BLaER1 treated with 17β-estradiol and CSF1 and Interleukin-3, amounts not matched to agents 10 nM and 100 nM (cell line): ENCODE data around the gene LRRC56.
A peak's percentile ranks its signal among the peaks of the same experiment; 100 is the strongest.

ENCODE experiments used
- H3K27ac ChIP-seq, 11 experiments: shearing (Covaris generic); formaldehyde crosslinking; 2 replicates each; pipeline ENCODE4 v1.8.1; 2022
- H3K27me3 ChIP-seq, 11 experiments: shearing (Covaris generic); formaldehyde crosslinking; 2 replicates each; pipeline ENCODE4 v1.8.1; 2022
- H3K36me3 ChIP-seq, 11 experiments: shearing (Covaris generic); formaldehyde crosslinking; 2 replicates each; pipeline ENCODE4 v1.8.1; 2022
- H3K4me1 ChIP-seq, 10 experiments: shearing (Covaris generic); formaldehyde crosslinking; 2 replicates each; pipeline ENCODE4 v1.8.1; 2022
- H3K4me2 ChIP-seq, 11 experiments: shearing (Covaris generic); formaldehyde crosslinking; 2 replicates each; pipeline ENCODE4 v1.8.1; 2022
- H3K4me3 ChIP-seq, 10 experiments: shearing (Covaris generic); formaldehyde crosslinking; 2 replicates each; pipeline ENCODE4 v1.8.1; 2022
- H3K9ac ChIP-seq, 11 experiments: shearing (Covaris generic); formaldehyde crosslinking; 2 replicates each; pipeline ENCODE4 v1.8.1; 2022
- H3K9me3 ChIP-seq, 11 experiments: shearing (Covaris generic); formaldehyde crosslinking; replicated peaks in 1 of 11; 2 replicates each; pipeline ENCODE4 v1.8.1; 2022
- H4K20me1 ChIP-seq, 11 experiments: shearing (Covaris generic); formaldehyde crosslinking; 2 replicates each; pipeline ENCODE4 v1.8.1; 2022
- Cebpa-rat ChIP-seq, 11 experiments: shearing (Covaris generic); IDR thresholded peaks; 2 replicates each; pipeline ENCODE4 v1.8.1; 2022

Gene LRRC56

DNA sequence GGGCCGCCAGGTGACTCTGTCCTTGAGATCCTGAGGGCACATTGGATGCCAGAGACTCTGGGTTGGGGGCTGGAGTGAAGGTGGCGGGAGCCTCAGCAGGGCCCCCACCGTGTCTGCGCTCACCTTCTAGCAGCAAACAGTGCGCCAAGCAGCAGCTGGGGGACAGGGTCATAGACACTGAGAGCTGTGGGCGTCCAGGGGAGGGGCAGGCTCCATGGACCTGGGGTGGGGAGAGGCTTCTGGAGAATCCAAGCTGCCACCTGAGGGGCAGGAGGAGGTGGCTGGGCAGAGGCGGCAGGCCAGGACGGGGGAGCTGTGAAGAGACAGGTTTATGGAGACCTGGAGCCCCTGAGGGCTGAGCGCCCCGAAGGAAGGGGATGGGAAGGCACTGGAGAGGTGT is 47.0 kb downstream of the LRRC56 start:
- H3K4me2 ChIP-seq: no peak overlapping the region
- peaks cover 0 to 44% (median 20%) of the 10 kb centered on the region in 10 experiments; a peak in 15 of 20 replicates for H3K4me1 ChIP-seq
- no peaks in the 10 kb centered on the region for H3K9me3 ChIP-seq
- H4K20me1 ChIP-seq: peaks cover 89 to 100% (median 99%) of the 10 kb centered on the region in 11 experiments
- no peak overlapping the region for H3K27ac ChIP-seq
- no peak overlapping the region for H3K9ac ChIP-seq
- H3K36me3 ChIP-seq: peaks cover 71 to 98% (median 89%) of the 10 kb centered on the region in 11 experiments
- H3K27me3 ChIP-seq: no peaks in the 10 kb centered on the region
- H3K4me3 ChIP-seq: no peak overlapping the region
- TF ChIP-seq Cebpa-rat (IDR thresholded peaks at IDR 0.05): no peak

DNA sequence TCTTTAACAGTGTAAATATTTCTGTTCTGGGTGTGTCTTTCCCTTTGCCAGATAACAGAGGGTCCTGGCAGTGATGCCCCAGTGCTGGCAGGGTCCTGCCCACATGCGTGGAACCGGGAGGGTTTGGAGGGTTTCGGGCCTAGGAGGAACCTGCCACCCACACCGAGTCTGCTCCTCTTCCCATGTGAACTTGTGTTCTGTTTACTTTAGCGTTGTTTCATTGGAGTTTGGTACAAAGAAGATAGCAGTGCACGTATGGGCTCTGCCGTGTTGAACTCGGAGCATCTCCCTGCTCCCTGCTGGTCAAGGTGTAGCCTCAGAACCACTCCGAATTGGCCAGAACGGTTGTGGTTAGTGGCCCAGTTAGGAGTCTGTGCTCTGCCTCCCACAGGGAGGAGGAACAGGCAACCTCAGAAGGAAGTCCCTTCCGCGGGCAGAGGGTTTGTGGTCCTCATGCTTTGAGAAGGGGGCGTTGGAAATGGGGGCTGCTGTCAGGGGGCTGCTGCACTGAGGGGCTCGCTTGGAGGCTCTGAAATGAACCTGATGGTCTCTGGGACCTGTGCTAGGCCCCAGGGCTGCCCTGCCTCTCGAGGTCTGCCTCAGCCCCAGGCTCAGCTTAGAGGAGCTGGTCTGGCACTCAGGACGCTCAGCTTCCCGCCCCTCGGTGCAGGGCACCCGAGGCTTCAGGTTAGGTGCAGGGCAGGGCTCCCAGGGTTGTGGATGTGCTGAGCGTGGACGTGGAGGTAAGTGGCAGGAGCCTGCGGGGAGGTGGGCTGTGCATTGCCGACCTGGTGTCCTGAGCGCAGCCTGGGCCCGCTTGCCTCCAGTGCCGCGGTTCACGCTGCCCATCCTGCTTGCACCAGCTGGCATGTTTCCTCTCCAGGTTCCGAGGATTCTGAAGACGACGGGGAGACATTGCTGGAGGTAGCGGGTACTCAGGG is 49.3 kb downstream of the LRRC56 start:
- Histone ChIP-seq H3K4me3 (no peak overlapping the region), H3K9ac (peak overlapping the region in 4 of 11 experiments; percentile 29 to 51 (median 42); a peak in 7 of 22 replicates), H4K20me1 (peaks cover 86 to 100% (median 99%) of the 10 kb centered on the region in 11 experiments), H3K36me3 (peaks cover 89 to 100% (median 98%) of the 10 kb centered on the region in 11 experiments), H3K9me3 (no peaks in the 10 kb centered on the region), H3K4me2 (peak overlapping the region in 3 of 11 experiments; percentile 50 to 60 (median 55); a peak in 6 of 22 replicates), H3K27me3 (no peaks in the 10 kb centered on the region), H3K27ac (peak overlapping the region in 1 of 11 experiments; percentile 64; a peak in 1 of 22 replicates), H3K4me1 (peaks cover 0 to 32% (median 7%) of the 10 kb centered on the region in 10 experiments; a peak in 11 of 20 replicates)
- no peak for TF ChIP-seq Cebpa-rat (IDR thresholded peaks at IDR 0.05)

DNA sequence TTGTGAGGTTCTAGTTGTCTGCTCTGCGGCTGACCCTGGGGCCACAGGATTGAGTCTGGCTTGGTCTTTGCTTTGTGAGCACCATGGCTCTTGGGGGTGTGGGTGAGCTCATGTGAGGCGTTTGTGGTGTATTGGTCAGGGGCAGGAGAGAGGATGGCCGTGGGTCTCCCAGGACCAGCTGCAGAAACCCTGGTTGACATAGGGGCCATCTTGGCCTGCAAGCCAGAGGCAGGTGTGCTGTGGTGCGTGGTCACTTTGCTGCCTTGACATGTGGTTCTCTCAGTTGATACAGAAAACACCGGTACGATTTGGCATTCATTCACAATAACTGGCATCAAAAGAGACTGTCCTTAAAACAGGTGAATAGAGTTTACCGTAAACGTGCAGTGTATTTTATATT is 50.2 kb downstream of the LRRC56 start:
- Histone ChIP-seq H4K20me1 (peaks cover 77 to 100% (median 96%) of the 10 kb centered on the region in 11 experiments), H3K27me3 (no peaks in the 10 kb centered on the region), H3K4me3 (no peak overlapping the region), H3K27ac (peak overlapping the region in 3 of 11 experiments; percentile 53 to 65 (median 64); a peak in 7 of 22 replicates), H3K4me2 (peak overlapping the region in 5 of 11 experiments; percentile 28 to 60 (median 50); a peak in 9 of 22 replicates), H3K36me3 (peaks cover 88 to 100% (median 96%) of the 10 kb centered on the region in 11 experiments), H3K9ac (peak overlapping the region in 5 of 11 experiments; percentile 2 to 51 (median 35); a peak in 6 of 22 replicates), H3K9me3 (no peaks in the 10 kb centered on the region), H3K4me1 (peaks cover 0 to 32% (median 7%) of the 10 kb centered on the region in 10 experiments; a peak in 11 of 20 replicates)
- TF ChIP-seq Cebpa-rat (IDR thresholded peaks at IDR 0.05): no peak

DNA sequence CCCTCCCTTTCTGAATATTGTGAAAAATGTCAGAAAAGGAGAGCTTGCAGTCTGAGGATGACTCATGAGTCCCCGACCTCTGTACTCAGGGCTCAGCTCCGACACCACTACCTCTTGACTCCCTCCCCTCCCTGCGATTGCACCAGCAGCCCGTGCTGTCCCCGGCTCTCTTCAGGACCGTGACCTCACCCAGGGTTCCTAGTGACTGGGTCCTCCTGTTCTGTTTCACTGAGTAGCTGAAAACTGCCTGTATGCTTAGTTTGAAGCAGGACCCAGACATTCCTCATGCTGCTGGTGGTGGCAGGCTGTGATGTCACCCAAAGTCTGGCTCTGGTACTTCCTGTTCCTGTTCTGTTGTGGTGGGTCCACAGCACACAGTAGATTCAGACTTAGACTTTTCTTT is 50.7 kb downstream of the LRRC56 start:
- Histone ChIP-seq H3K36me3 (peaks cover 88 to 100% (median 96%) of the 10 kb centered on the region in 11 experiments), H3K4me3 (no peak overlapping the region)
- TF ChIP-seq Cebpa-rat (IDR thresholded peaks at IDR 0.05): no peak

DNA sequence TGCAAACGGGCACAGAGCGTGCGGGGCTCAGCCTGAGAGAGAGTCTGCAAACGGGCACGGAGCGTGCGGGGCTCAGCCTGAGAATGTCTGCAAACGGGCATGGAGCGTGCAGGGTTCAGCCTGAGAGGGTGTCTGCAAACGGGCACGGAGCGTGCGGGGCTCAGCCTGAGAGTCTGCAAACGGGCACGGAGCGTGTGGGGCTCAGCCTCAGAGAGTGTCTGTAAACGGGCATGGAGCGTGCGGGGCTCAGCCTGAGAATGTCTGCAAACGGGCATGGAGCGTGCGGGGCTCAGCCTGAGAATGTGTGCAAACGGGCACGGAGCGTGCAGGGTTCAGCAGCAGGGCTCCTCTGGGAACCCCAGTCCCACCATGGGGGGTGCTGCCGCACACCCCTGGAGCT is 52.5 kb downstream of the LRRC56 start:
- no peak for TF ChIP-seq Cebpa-rat (IDR thresholded peaks at IDR 0.05)
- Histone ChIP-seq H3K27me3 (no peaks in the 10 kb centered on the region), H3K4me3 (no peak overlapping the region), H3K9me3 (no peaks in the 10 kb centered on the region), H3K4me2 (no peak overlapping the region), H3K4me1 (peaks cover 0 to 32% (median 7%) of the 10 kb centered on the region in 10 experiments; a peak in 11 of 20 replicates), H3K27ac (no peak overlapping the region), H3K36me3 (peaks cover 88 to 100% (median 96%) of the 10 kb centered on the region in 11 experiments), H3K9ac (no peak overlapping the region), H4K20me1 (peaks cover 69 to 100% (median 96%) of the 10 kb centered on the region in 11 experiments)

More for the DNA sequence above, 50.7 kb downstream of the LRRC56 start:
- Histone ChIP-seq H3K4me2 (peak overlapping the region in 5 of 11 experiments; percentile 28 to 60 (median 50); a peak in 9 of 22 replicates), H4K20me1 (peaks cover 74 to 100% (median 96%) of the 10 kb centered on the region in 11 experiments), H3K27ac (peak overlapping the region in 4 of 11 experiments; percentile 18 to 65 (median 58); a peak in 7 of 22 replicates), H3K4me1 (peaks cover 0 to 32% (median 7%) of the 10 kb centered on the region in 10 experiments; a peak in 11 of 20 replicates), H3K27me3 (no peaks in the 10 kb centered on the region), H3K9ac (peak overlapping the region in 4 of 11 experiments; percentile 2 to 51 (median 30); a peak in 6 of 22 replicates), H3K9me3 (no peaks in the 10 kb centered on the region)

DNA sequence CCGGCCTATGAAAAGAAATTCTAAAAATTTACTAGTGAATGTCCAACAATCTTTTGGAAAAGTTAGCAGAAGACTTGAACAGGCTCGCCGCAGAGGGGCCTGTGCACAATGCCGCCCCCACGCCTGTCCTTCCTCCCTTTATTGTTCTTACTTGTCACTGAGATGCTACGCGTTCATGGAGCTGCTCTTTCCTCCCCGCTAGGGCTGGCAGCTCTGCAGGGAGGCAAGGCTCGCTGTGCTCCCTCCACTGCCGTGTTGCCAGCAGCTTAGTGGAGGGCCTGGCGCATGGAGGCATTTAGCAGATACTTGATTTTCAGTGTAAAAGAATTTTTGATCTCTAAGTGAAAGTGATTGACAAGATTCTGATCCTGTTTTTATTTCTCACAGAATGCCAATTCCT is 53.7 kb downstream of the LRRC56 start:
- Histone ChIP-seq H3K4me2 (no peak overlapping the region), H3K36me3 (peaks cover 95 to 100% (median 99%) of the 10 kb centered on the region in 11 experiments), H3K9ac (no peak overlapping the region; a peak in 1 of 22 replicates), H3K4me3 (no peak overlapping the region), H4K20me1 (peaks cover 72 to 100% (median 97%) of the 10 kb centered on the region in 11 experiments), H3K27me3 (no peaks in the 10 kb centered on the region), H3K4me1 (peaks cover 0 to 30% (median 7%) of the 10 kb centered on the region in 10 experiments; a peak in 11 of 20 replicates), H3K9me3 (no peaks in the 10 kb centered on the region), H3K27ac (no peak overlapping the region)
- no peak for TF ChIP-seq Cebpa-rat (IDR thresholded peaks at IDR 0.05)

DNA sequence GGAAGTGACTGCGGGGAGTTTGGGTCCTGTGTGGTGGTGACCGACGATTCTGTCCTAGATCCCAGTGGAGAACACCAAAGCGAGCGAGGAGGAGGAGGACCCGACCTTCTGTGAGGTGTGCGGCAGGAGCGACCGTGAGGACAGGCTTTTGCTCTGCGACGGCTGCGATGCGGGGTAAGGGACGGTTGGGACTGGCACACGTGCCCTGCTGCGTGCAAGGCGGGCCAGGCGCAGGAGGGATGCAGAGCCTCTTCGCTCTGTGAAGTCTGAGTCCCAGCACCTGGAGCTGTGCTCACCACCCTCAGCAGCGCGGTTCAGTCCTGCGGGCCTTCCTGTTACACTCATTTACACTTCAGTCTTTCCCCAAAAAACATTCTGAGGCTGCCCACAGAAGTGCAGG is 55.2 kb downstream of the LRRC56 start:
- no peak overlapping the region for H3K4me2 ChIP-seq
- no peak for TF ChIP-seq Cebpa-rat (IDR thresholded peaks at IDR 0.05)
- peaks cover 70 to 100% (median 95%) of the 10 kb centered on the region in 11 experiments for H4K20me1 ChIP-seq
- H3K9me3 ChIP-seq: no peaks in the 10 kb centered on the region
- peaks cover 0 to 15% (median 4%) of the 10 kb centered on the region in 10 experiments; a peak in 11 of 20 replicates for H3K4me1 ChIP-seq
- H3K27ac ChIP-seq: no peak overlapping the region
- H3K36me3 ChIP-seq: peaks cover 94 to 100% (median 97%) of the 10 kb centered on the region in 11 experiments
- H3K4me3 ChIP-seq: no peak overlapping the region
- no peaks in the 10 kb centered on the region for H3K27me3 ChIP-seq
- no peak overlapping the region for H3K9ac ChIP-seq

DNA sequence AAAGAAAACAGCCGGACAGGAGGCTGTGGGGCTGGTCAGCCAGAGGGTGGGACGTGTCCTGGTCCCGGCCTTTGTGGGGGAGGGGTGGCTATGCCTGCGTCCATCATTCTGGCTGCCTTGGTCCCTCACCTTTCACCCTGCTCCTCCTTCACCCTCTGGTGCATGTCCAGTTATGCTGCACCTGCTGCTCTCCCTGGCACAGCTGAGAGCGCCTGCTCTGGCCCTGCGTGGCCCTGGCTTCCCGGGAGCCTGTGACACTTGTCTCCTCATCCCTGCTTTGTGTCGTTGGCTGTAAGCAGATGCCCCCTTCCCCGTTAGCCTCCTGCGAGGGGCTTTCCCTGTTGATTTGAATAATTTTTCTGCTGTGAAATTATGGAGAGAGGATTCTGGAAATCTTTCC is 55.6 kb downstream of the LRRC56 start:
- Histone ChIP-seq H3K27me3 (no peaks in the 10 kb centered on the region), H3K9me3 (no peaks in the 10 kb centered on the region), H3K27ac (no peak overlapping the region), H3K4me1 (peaks cover 0 to 11% (median 2%) of the 10 kb centered on the region in 10 experiments; a peak in 11 of 20 replicates), H3K9ac (no peak overlapping the region), H3K4me2 (no peak overlapping the region), H3K36me3 (peaks cover 95 to 100% (median 97%) of the 10 kb centered on the region in 11 experiments), H3K4me3 (no peak overlapping the region), H4K20me1 (peaks cover 69 to 100% (median 94%) of the 10 kb centered on the region in 11 experiments)
- no peak for TF ChIP-seq Cebpa-rat (IDR thresholded peaks at IDR 0.05)

DNA sequence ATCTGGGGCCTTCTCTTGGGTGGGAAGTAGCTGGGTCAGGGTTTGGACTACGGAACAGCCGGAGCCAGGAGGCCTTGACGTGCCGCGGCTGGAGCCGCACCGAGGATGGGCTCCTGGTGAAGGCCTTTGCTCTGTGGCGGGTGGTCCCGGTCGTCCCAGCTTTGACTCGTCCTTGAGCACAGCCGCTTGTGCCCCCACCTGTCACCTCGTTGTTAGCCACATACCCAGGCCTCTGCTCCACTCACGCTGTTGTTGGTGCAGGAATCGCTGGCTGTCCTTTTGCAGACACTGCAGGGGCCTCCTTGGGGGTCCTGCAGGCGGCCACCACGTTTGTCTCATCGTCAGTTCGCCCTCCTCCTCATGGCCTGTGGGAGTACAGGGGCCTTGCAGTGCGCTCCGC is 56.0 kb downstream of the LRRC56 start:
- H4K20me1 ChIP-seq: peaks cover 72 to 100% (median 94%) of the 10 kb centered on the region in 11 experiments
- no peak for TF ChIP-seq Cebpa-rat (IDR thresholded peaks at IDR 0.05)
- no peaks in the 10 kb centered on the region for H3K27me3 ChIP-seq
- H3K9ac ChIP-seq: no peak overlapping the region
- no peak overlapping the region for H3K4me2 ChIP-seq
- H3K4me1 ChIP-seq: peaks cover 0 to 7% (median 0%) of the 10 kb centered on the region in 10 experiments; a peak in 7 of 20 replicates
- peaks cover 96 to 100% (median 97%) of the 10 kb centered on the region in 11 experiments for H3K36me3 ChIP-seq
- H3K27ac ChIP-seq: no peak overlapping the region
- no peak overlapping the region for H3K4me3 ChIP-seq
- H3K9me3 ChIP-seq: no peaks in the 10 kb centered on the region
